ENCODE data around the gene CXCL8.
"Not testable (repeated sequence)": the region's sequence is repeated elsewhere in the genome, so short reads cannot be mapped to it uniquely, and the experiment has no call there.

Gene CXCL8

GRCh38 chr4:73740353-73740778, at the start of gene CXCL8:
Gene CXCL8, plus strand, starts transcription at chr4:73740569. Its CDS starts 90 bp downstream, at chr4:73740659.
- DNase-seq: peak; percentile 66

DNA sequence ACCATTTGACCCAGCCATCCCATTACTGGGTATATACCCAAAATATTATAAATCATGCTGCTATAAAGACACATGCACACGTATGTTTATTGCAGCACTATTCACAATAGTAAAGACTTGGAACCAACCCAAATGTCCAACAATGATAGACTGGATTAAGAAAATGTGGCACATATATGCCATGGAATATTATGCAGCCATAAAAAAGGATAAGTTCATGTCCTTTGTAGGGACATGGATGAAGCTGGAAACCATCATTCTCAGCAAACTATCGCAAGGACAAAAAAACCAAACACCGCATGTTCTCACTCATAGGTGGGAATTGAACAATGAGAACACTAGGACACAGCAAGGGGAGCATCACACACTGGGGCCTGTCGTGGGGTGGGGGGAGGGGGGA, 49.2 kb upstream of the CXCL8 start:
- not testable (repeated sequence) for DNase-seq

DNA sequence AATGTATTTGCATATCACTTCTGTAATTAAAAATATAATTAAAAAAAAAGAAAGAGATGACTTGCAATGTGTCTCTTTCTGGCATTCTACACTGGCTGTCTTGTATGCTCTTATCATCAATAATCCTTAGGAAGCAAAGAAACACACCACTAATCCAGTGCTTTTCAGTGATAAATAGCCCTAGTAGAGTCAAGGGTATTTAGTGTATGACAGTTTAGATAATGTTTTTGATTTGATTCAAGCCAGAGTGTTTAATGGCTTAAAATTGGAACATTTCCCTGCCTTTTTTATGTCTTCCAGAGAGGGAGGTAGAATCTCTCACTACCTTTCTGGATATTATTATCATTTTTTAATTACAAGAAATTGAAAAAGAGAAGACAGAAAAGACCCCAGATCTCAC, 48.6 kb upstream of the CXCL8 start:
- no peak for DNase-seq

DNA sequence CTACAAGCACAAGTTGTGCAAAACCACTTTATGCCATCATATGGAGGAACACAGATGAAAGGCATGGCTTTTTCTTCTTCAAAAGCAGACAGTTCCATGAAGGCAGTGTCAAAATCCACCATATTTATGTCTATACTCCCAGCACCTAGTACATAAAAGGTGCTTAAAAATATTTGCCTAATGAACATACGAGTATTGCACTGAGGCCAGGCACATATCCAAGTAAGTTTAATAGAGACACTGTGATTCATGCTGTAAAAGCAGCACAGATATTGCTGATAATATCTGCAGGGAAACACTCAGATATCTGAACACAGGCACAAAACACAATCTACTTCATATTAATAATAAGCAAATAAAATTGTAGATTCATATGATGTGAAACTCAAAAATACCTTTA, 48.1 kb upstream of the CXCL8 start:
- no peak for DNase-seq

DNA sequence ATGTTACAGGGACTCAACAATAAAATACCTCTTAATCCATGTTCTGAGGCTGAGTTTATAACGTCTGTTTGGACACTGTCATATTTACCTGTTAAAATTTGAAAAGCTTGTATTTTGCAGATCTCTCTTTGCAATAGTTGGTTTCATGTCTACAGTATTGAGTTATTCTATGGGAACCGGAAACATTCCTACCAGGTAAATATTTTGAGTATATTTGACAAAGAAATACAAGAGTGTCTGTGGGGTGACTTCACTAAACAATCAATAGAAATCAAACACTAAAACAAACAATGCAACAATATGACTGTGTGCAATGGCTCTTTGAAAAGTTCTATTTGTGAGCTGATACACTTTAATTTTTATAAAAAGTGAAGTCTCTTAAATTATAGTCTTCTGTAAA, 47.7 kb upstream of the CXCL8 start:
- DNase-seq: no peak

DNA sequence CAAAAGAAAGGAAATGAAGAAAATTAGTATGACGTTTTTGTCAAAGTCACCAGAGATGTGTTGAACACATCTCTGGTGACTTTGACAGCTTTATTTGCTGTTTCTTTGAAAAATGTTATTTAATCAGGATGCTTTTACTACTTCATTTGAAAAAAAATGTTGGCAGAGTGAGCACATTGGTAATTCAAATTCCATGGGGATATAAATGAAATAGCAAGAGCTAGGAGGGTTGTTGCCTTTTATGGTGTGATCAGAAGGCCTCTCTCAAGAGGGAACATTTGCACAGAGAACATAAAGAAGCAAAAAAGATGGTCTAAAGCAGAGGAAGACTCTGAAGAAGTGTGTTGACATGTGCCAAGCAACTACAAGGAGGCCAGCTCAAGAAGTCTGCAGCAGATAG, 46.6 kb upstream of the CXCL8 start:
- DNase-seq: no peak

- no peak for DNase-seq
Measured at GRCh38 chr4:73698217-73698616, 42.2 kb upstream of the CXCL8 start.

GRCh38 chr4:73701116-73701515, 39.3 kb upstream of the CXCL8 start:
- no peak for DNase-seq

DNA sequence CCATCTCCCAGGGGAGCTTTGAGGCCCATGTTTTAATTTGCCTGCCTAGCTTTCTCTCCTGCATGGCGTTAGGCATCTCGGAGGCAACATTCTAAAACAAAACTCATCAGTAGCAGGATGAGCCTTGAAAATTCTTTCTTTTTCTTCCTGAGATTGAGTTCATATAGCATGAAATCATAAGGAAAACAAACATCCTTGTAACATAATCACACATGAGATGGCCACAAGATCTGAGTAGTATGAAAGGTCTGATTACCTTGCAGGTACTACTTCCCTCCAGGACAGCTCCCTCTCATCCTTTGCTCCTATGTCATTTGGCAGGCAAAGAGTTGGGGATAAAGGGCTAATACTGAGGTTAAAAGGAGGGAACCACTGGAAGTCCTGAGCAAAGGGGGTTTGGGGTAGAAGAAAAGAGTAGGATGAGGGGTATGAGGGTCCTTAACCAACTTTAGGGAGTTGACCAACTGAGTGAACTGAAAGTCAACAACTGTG, 37.5 kb upstream of the CXCL8 start:
- DNase-seq: no peak

GRCh38 chr4:73703320-73703719, 37.0 kb upstream of the CXCL8 start:
- DNase-seq: no peak

- DNase-seq: peak; percentile 42
Measured at GRCh38 chr4:73704314-73705055, 35.9 kb upstream of the CXCL8 start.

DNA sequence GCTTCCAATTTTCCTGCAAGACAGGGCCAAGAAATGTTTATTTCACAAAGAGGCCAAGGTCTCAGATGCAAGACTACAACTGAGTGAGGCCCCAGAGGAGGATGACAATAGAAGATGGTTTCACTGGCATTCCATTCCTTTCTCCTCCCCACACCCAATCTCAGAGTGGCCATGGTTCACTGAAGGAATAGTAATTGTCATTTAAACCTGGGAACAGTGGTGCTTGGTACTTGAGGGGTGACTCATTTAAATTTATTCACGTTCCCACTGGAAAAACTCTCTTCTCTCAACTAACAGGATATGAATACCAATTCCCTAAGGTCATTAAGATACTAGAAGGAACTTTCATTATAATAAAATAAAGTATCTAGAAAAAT, 35.3 kb upstream of the CXCL8 start:
- DNase-seq: no peak

DNA sequence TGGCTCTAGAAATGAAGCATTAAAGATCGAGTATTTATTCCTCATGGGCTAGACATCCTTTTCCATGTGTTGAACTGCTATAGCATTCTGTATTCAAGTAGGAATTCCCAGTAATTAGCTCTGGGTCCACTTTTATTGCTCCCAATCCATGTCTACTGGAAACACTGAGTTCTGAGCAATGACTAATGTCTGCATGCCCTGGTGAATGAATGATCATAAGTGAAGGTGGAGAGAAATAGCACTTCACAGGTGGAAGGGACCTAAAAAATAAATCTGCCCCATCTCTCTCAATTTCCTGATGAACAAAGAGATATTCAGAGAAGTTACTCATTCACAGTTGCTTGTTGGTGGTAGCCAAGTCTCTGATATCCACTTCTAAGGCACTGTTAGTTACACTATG, 34.6 kb upstream of the CXCL8 start:
- no peak for DNase-seq

GRCh38 chr4:73706811-73707210, 33.6 kb upstream of the CXCL8 start:
- no peak for DNase-seq

- no peak for DNase-seq
Measured at GRCh38 chr4:73707269-73707875, 33.0 kb upstream of the CXCL8 start.

DNA sequence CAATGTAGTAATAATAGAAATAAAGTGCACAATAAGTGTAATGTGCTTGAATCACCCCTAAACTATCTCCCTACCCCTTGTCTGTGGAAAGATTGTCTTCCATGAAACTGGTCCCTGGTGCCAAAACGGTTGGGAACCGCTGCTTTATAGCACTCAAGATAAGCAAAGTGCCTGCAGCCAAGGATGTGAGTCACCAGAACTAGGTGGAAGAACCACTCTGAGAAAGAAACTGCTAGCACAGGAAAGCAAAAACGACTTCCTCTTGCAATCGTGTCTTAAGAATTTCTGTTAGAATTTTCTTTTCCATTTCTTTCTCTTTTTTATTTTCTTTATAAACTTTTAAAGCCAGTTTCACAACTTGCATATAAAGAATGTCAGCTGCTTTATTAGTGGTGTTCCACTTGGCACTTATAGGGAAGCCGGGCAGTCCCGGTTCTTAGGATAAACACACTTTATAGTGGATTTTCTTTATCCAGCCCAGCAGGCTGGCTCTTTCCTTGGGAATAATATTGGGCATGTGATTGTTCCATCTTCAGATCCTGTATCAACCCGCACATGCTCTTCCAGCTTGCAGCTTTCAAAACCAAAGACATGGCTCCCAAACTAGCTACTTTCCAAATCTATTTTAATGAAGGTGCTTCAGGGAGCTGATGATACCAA, 32.3 kb upstream of the CXCL8 start:
- DNase-seq: no peak

GRCh38 chr4:73709451-73710033, 30.8 kb upstream of the CXCL8 start:
- DNase-seq: no peak

GRCh38 chr4:73710094-73710493, 30.3 kb upstream of the CXCL8 start:
- no peak for DNase-seq

GRCh38 chr4:73711989-73712388, 28.4 kb upstream of the CXCL8 start:
- DNase-seq: no peak

DNA sequence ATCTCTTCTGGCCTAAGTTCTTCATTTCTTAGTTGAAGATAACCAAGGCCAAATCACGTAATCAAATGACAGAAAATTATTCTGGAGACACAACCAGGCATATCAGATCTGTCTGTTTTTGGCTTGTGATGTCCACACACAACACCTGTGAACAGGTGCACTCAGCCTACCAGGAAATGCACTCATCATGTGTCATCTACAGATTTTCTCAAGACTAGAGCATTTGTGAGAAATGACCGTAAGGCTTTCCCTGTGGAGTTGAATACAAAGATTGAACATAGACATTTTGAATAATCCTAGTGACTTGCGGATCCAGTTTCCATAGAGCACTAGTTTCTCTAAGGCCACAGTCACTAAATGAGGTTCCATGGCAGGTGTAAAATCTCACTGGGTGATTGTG, 26.7 kb upstream of the CXCL8 start:
- DNase-seq: no peak

DNA sequence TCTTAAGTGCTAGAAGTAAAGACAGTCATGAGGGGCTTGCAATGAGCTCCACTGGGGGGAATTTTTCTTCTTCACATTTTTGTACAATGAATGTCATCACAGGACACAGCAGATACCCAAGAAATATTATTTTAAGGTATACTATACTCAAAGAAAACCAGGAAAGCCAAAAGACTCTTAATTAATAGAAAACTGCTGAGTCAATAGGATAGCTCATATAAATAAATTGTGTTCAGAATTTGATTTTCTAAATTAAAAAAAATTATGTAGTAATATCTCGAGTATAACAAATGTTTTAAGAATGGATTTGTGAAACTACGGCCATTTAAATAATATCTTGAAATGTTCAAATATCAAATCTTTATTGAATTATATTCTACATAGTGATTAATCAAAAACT, 25.7 kb upstream of the CXCL8 start:
- no peak for DNase-seq

DNA sequence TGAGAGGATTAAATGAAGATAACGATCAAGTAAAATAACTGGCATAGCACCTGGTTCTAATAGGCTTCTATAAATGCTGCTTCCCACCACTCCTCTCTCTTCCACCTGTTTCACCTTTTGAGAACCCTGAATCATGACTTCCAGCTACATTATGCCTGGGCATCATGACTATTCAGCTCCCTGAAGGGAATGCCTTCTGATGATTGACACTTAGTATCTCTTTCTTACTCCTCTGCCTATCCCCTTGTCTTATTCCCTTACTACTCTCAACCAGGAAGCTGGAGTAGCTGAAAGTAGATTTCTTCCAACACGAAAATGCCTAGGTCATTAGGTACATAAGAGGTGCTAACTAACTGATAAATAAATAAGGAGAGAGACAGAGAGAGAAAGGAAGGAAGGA, 24.7 kb upstream of the CXCL8 start:
- DNase-seq: no peak
